ENCODE measurements around the gene IFI27.

IFI27 gene

GRCh38 chr14:94103554-94104150 is 6.9 kb upstream of the IFI27 start:
- no peak for DNase-seq

- DNase-seq: no peak
Measured at GRCh38 chr14:94104731-94105130, 5.8 kb upstream of the IFI27 start.

- DNase-seq: no peak
Measured at GRCh38 chr14:94109915-94110250, 653 bp upstream of the IFI27 start.

- DNase-seq: no peak
Measured at GRCh38 chr14:94111276-94112095, 950 bp downstream of the IFI27 start.

GRCh38 chr14:94112513-94113063 is 2.1 kb downstream of the IFI27 start:
- DNase-seq: no peak

- DNase-seq: no peak
Measured at GRCh38 chr14:94113073-94113472, 2.5 kb downstream of the IFI27 start.

- DNase-seq: no peak
Measured at GRCh38 chr14:94113490-94113889, 3.0 kb downstream of the IFI27 start.

- no peak for DNase-seq
Measured at GRCh38 chr14:94113908-94114588, 3.5 kb downstream of the IFI27 start.

- no peak for DNase-seq
Measured at GRCh38 chr14:94114589-94115057, 4.1 kb downstream of the IFI27 start.

GRCh38 chr14:94115058-94115591 is 4.6 kb downstream of the IFI27 start:
- DNase-seq: no peak

- DNase-seq: no peak
Measured at GRCh38 chr14:94115631-94116030, 5.1 kb downstream of the IFI27 start.

- no peak for DNase-seq
Measured at GRCh38 chr14:94116701-94117100, 6.2 kb downstream of the IFI27 start.

GRCh38 chr14:94117856-94118255 is 7.3 kb downstream of the IFI27 start:
- no peak for DNase-seq

GRCh38 chr14:94119071-94119470 is 8.5 kb downstream of the IFI27 start:
- DNase-seq: no peak

- DNase-seq: no peak
Measured at GRCh38 chr14:94120667-94121340, 10.3 kb downstream of the IFI27 start.

GRCh38 chr14:94121485-94121884 is 10.9 kb downstream of the IFI27 start:
- no peak for DNase-seq

- no peak for DNase-seq
Measured at GRCh38 chr14:94122438-94122837, 11.9 kb downstream of the IFI27 start.

GRCh38 chr14:94123296-94123695 is 12.8 kb downstream of the IFI27 start:
- no peak for DNase-seq

GRCh38 chr14:94123868-94124267 is 13.3 kb downstream of the IFI27 start:
- DNase-seq: no peak

- no peak for DNase-seq
Measured at GRCh38 chr14:94124582-94125377, 14.2 kb downstream of the IFI27 start.

GRCh38 chr14:94125659-94126418 is 15.3 kb downstream of the IFI27 start:
- no peak for DNase-seq

GRCh38 chr14:94126419-94126677 is 15.8 kb downstream of the IFI27 start:
- no peak for DNase-seq
